K562 (cell line): ENCODE measurements around the gene GALNT13. TPM values are rescaled to one million over a fixed set of nuclear protein-coding genes. Genes with fewer than 3 reads are reported as not detected.

Experiments
- ATAC-seq: fragments of 200-7000 bp; cut with Tn5 transposase; 3 replicates; pipeline ENCODE4 v1.9.1; 2020; ENCODE audit warnings: moderate library complexity
- BruUV-seq: library from RNA; stranded (reverse); fragments of 400-500 nt; replicated peaks from 2 replicates; lab custom pipeline; 2021; lab: Mats Ljungman, UMichigan
- CTCF ChIA-PET: fragments of 300-600 bp; formaldehyde crosslinking; extraction: SDS; loops from one replicate; lab custom pipeline; 2021; ENCODE audit warnings: low intra/inter-chr PET ratio; lab: Yijun Ruan, JAX
- POLR2A ChIA-PET: fragments of 300-600, 350-650 bp; sonication (Branson Sonifier 250); formaldehyde crosslinking; extraction: SDS; loops from one replicate; lab custom pipeline; 2021; ENCODE audit warnings: antibody characterized with exemption, inconsistent platforms; lab: Yijun Ruan, JAX
- DNase-seq, 4 experiments: peaks; one replicate each; pipeline versions ENCODE4 v3.0.0 to v3.0.0-alpha.2; 2011 to 2018; ENCODE audit warnings: low spot score in 3 of 4, mixed read lengths in 3 of 4; ENCODE audit errors: extremely low read depth in 1 of 4
- FAIRE-seq: peaks from 2 replicates; lab custom pipeline; 2011; peaks lifted over from hg19 to GRCh38; lab: Jason Lieb, UNC
- H2AFZ ChIP-seq: 2 replicates; pipeline ENCODE4 v1.6.0; 2011; ENCODE audit warnings: low read depth, low read length, control low read depth, inconsistent platforms
- H3K27ac ChIP-seq: fragments of 200-600 bp; 3 replicates; pipeline ENCODE4 v1.8.0; 2011; ENCODE audit warnings: low read depth, mild to moderate bottlenecking, control low read depth, inconsistent platforms, low read length, moderate library complexity, mixed read lengths; ENCODE audit errors: extremely low read depth
- H3K27me3 ChIP-seq, 2 experiments: fragments of 300-600 bp in 1 of 2; 2 replicates in 1 of 2; 3 replicates in 1 of 2; pipeline versions ENCODE4 v1.6.0 to v1.8.0; 2011; ENCODE audit warnings: inconsistent platforms in 2 of 2, low read length in 2 of 2, mild to moderate bottlenecking in 1 of 2, mixed read lengths in 1 of 2, moderate library complexity in 1 of 2; ENCODE audit not compliant: control insufficient read depth in 2 of 2, insufficient read depth in 2 of 2
- H3K36me3 ChIP-seq: fragments of 300-600 bp; 3 replicates; pipeline ENCODE4 v1.8.0; 2011; ENCODE audit warnings: mild to moderate bottlenecking, low read length, inconsistent platforms; ENCODE audit not compliant: control insufficient read depth, insufficient read depth
- H3K4me1 ChIP-seq, 2 experiments: fragments of 200-600 bp in 1 of 2; replicated peaks in 1 of 2; 2 replicates in 1 of 2; 3 replicates in 1 of 2; pipeline versions ENCODE4 v1.5.1 to v1.8.0; 2011; ENCODE audit warnings: inconsistent platforms in 2 of 2, low read length in 2 of 2, mild to moderate bottlenecking in 1 of 2, mixed read lengths in 1 of 2, moderate library complexity in 1 of 2; ENCODE audit not compliant: control insufficient read depth in 2 of 2, insufficient read depth in 2 of 2
- H3K4me2 ChIP-seq: 2 replicates; pipeline ENCODE4 v1.6.1; 2011; ENCODE audit warnings: low read length, control low read depth, inconsistent platforms, mixed read lengths; ENCODE audit not compliant: insufficient read depth
- H3K4me3 ChIP-seq: fragments of 200-600 bp; sonication (generic), shearing (Covaris generic); 2 replicates; pipeline ENCODE4 v1.5.1; 2016; ENCODE audit warnings: control low read depth, inconsistent platforms
- H3K79me2 ChIP-seq: fragments of 200-600 bp; 3 replicates; pipeline ENCODE4 v1.8.0; 2011; ENCODE audit warnings: low read length, inconsistent platforms; ENCODE audit not compliant: control insufficient read depth, insufficient read depth
- H3K9ac ChIP-seq, 2 experiments: 2 replicates each; pipeline versions ENCODE4 v1.6.0 to v1.6.1; 2011; ENCODE audit warnings: low read depth in 2 of 2, low read length in 2 of 2, control low read depth in 1 of 2, inconsistent platforms in 1 of 2, mild to moderate bottlenecking in 1 of 2, mixed read lengths in 1 of 2; ENCODE audit not compliant: insufficient read depth in 1 of 2
- H3K9me1 ChIP-seq: one replicate; pipeline ENCODE4 v1.6.0; 2011; ENCODE audit warnings: inconsistent platforms, mild to moderate bottlenecking, low read length, moderate library complexity; ENCODE audit not compliant: control insufficient read depth, insufficient read depth
- H3K9me3 ChIP-seq: replicated peaks from 2 replicates; pipeline ENCODE4 v1.5.1; 2011; ENCODE audit warnings: low read depth, low read length, inconsistent platforms; ENCODE audit not compliant: control insufficient read depth, insufficient read depth
- H4K20me1 ChIP-seq: replicated peaks from 2 replicates; pipeline ENCODE4 v1.6.1; 2011; ENCODE audit warnings: low read length, inconsistent platforms, mixed read lengths; ENCODE audit not compliant: control insufficient read depth, insufficient read depth
- CXXC5 ChIP-seq: fragments of 250-450 bp; sonication (Bioruptor Pico); IDR thresholded peaks from 2 replicates; pipeline ENCODE4 v1.8.0; 2022; ENCODE audit warnings: inconsistent platforms, mild to moderate bottlenecking, moderate library complexity
- E2F8 ChIP-seq: fragments of 450-650 bp; IDR thresholded peaks from 2 replicates; pipeline ENCODE4 v1.7.1; 2018; ENCODE audit warnings: mild to moderate bottlenecking, low read depth; ENCODE audit not compliant: partially characterized antibody
- KDM5B ChIP-seq: fragments of 200-600 bp; sonication (generic); IDR thresholded peaks from 2 replicates; pipeline ENCODE4 v1.6.1; 2012; ENCODE audit warnings: low read depth, mild to moderate bottlenecking, moderate library complexity, low read length, control low read depth, inconsistent platforms; ENCODE audit not compliant: insufficient replicate concordance
- NFYB ChIP-seq: IDR thresholded peaks from 2 replicates; pipeline ENCODE4 v1.6.1; 2011; ENCODE audit warnings: mild to moderate bottlenecking, moderate library complexity; ENCODE audit not compliant: insufficient read length; ENCODE audit errors: extremely low read depth
- NR2C1 ChIP-seq, 2 experiments: fragments of 450-650 bp; IDR thresholded peaks; 2 replicates each; pipeline ENCODE4 v1.6.1; 2017; ENCODE audit warnings: mild to moderate bottlenecking in 2 of 2, antibody characterized with exemption in 1 of 2, inconsistent platforms in 1 of 2, missing compliant biosample characterization in 1 of 2, missing genetic modification characterization in 1 of 2
- RHOXF2B ChIP-seq: fragments of 250-450 bp; sonication (Bioruptor Pico); conservative IDR thresholded peaks from 2 replicates; pipeline ENCODE4 v1.5.1; 2021
- TAF7 ChIP-seq: fragments of 450-650 bp; IDR thresholded peaks from 2 replicates; pipeline ENCODE4 v1.6.1; 2016; ENCODE audit warnings: missing genetic modification characterization, missing compliant biosample characterization
- TCF7L2 ChIP-seq: fragments of 150-350 bp; IDR thresholded peaks from 2 replicates; pipeline ENCODE4 v1.6.1; 2016; ENCODE audit warnings: low read depth, mild to moderate bottlenecking, low read length, moderate library complexity
- in situ Hi-C: fragments of 300-500 bp; cut with MboI; formaldehyde crosslinking; loops from 4 replicates; pipeline ENCODE4 v1.15.0; 2018; ENCODE audit warnings: inconsistent platforms, mixed read lengths
- intact Hi-C: fragments of 100-400 bp; cut with micrococcal nuclease; formaldehyde crosslinking; loops from 2 replicates; pipeline ENCODE4 v1.14.2; 2022
- polyA plus RNA-seq, 8 experiments: library from polyadenylated mRNA; depleted of rRNA in 4 of 8; stranded (reverse) in 5 of 8; unstranded in 3 of 8; fragments of >200 nt; fragmentation: Nextera tagmentation in 2 of 8; fragmentation: Illumina TruSeq in 1 of 8; extraction: Ambion mirVana in 2 of 8; extraction: Trizol in 1 of 8; gene quantifications; 2 replicates each; pipeline versions ENCODE4 v1.2.1 to v1.2.3, GENCODE V29; 2011 to 2014; ENCODE audit warnings: inconsistent platforms in 1 of 8, missing spikeins in 1 of 8
- total RNA-seq, 7 experiments: library from RNA; depleted of rRNA in 6 of 7; stranded (reverse); fragments of >200 nt in 6 of 7; fragmentation: Illumina TruSeq in 2 of 7; extraction: Trizol in 2 of 7; gene quantifications; 2 replicates each; pipeline versions ENCODE4 v1.2.1 to v1.2.3, GENCODE V29; 2011 to 2021; ENCODE audit warnings: low replicate concordance in 1 of 7

GALNT13 gene
- total and polyA plus RNA-seq, 9 of the 15 experiments (the other 6 are each of a cell fraction or from before 2014, with no cell fraction given): not detected

GRCh38 chr2:154459286-154459685 lies 587.6 kb downstream of the GALNT13 start:
- POLR2A ChIA-PET: no interaction called here
- CTCF ChIA-PET: no interaction called here
- Histone ChIP-seq H2AFZ (no peak overlapping the region), H3K27me3 (no peaks in the 10 kb centered on the region)
- in situ Hi-C loops: no loop called here
- TF ChIP-seq CXXC5 (CRISPR knock-in tag): no peak
- no peak for TF ChIP-seq NR2C1 (IDR thresholded peaks at IDR 0.05)
- no peak for TF ChIP-seq NR2C1 (tag; IDR thresholded peaks at IDR 0.05)
- no peak for TF ChIP-seq KDM5B
- TF ChIP-seq TAF7 (tag): no peak
- no peak for TF ChIP-seq NFYB
- no peak for TF ChIP-seq RHOXF2B (CRISPR knock-in tag)
- no peak for TF ChIP-seq E2F8
- no peak for TF ChIP-seq TCF7L2
- TF ChIP-seq, all 486 proteins: peak for 0
- H3K9ac ChIP-seq: no peak overlapping the region
- intact Hi-C loops: no loop called here
- H3K79me2 ChIP-seq: no peaks in the 10 kb centered on the region
- FAIRE-seq (no peak), DNase-seq (no peak), ATAC-seq (no peak)
- H3K27ac ChIP-seq: no peak overlapping the region
- H3K9me1 ChIP-seq: no peaks in the 10 kb centered on the region
- H3K4me1 ChIP-seq: no peaks in the 10 kb centered on the region
- H4K20me1 ChIP-seq: no peaks in the 10 kb centered on the region
- H3K4me3 ChIP-seq: no peak overlapping the region
- no TSS peak for BruUV-seq
- no peaks in the 10 kb centered on the region for H3K9me3 ChIP-seq
- H3K36me3 ChIP-seq: no peaks in the 10 kb centered on the region
- no peak overlapping the region for H3K4me2 ChIP-seq
